A549 (cell line): ENCODE data around the gene JAKMIP1. TPM values are rescaled to one million over a fixed set of nuclear protein-coding genes. Genes with fewer than 3 reads are reported as not detected.

Experiments used
- ATAC-seq, 2 experiments: fragments of 200-7000 bp in 1 of 2; fragments of >200 bp in 1 of 2; cut with Nextera tagmentation in 1 of 2; cut with Tn5 transposase in 1 of 2; 3 replicates each; pipeline versions ENCODE4 v1.8.0 to v1.9.1; 2018 to 2020; ENCODE audit warnings: mild to moderate bottlenecking in 1 of 2, moderate library complexity in 1 of 2
- CTCF ChIA-PET: fragments of 300-600 bp; sonication (Branson Sonifier 250); formaldehyde crosslinking; extraction: SDS; loops from one replicate; lab custom pipeline; 2021; ENCODE audit warnings: antibody characterized with exemption, inconsistent platforms; lab: Yijun Ruan, JAX
- POLR2A ChIA-PET: fragments of 350-600 bp; formaldehyde crosslinking; extraction: SDS; loops from one replicate; lab custom pipeline; 2021; ENCODE audit warnings: antibody characterized with exemption, inconsistent platforms; lab: Yijun Ruan, JAX
- DNase-seq, 2 experiments: peaks; one replicate each; pipeline versions ENCODE4 v3.0.0 to v3.0.0-alpha.2; 2011 to 2016; ENCODE audit warnings: low read depth in 1 of 2, low spot score in 1 of 2
- FAIRE-seq: peaks from 2 replicates; lab custom pipeline; 2011; peaks lifted over from hg19 to GRCh38; lab: Jason Lieb, UNC
- H3K27ac ChIP-seq, 2 experiments: fragments of >200 bp; sonication (Bioruptor Twin); formaldehyde crosslinking; 3 replicates each; pipeline ENCODE4 v1.5.1; 2016 to 2017
- H3K4me1 ChIP-seq: fragments of >200 bp; sonication (Bioruptor Twin); formaldehyde crosslinking; 3 replicates; pipeline ENCODE4 v1.6.1; 2016
- H3K4me2 ChIP-seq: fragments of >200 bp; sonication (Bioruptor Twin); formaldehyde crosslinking; 3 replicates; pipeline ENCODE4 v1.6.1; 2016
- H3K4me3 ChIP-seq: fragments of >200 bp; sonication (Bioruptor Twin); formaldehyde crosslinking; 3 replicates; pipeline ENCODE4 v1.5.1; 2016
- H3K9me3 ChIP-seq: fragments of >200 bp; sonication (Bioruptor Twin); formaldehyde crosslinking; 3 replicates; pipeline ENCODE4 v1.6.1; 2016
- BCL3 ChIP-seq: fragments of >200 bp; sonication (Bioruptor Twin); formaldehyde crosslinking; IDR thresholded peaks from 3 replicates; pipeline ENCODE4 v1.6.1; 2016
- CBX2 ChIP-seq: fragments of 200-600 bp; sonication (generic); IDR thresholded peaks from 2 replicates; pipeline ENCODE4 v1.6.1; 2016; ENCODE audit warnings: low read depth, mild to moderate bottlenecking, borderline replicate concordance
- CTCF ChIP-seq: fragments of >200 bp; sonication (Bioruptor Twin); formaldehyde crosslinking; IDR thresholded peaks from 3 replicates; pipeline ENCODE4 v1.5.1; 2016
- EHF ChIP-seq: fragments of 250-450 bp; sonication (Bioruptor Pico); IDR thresholded peaks from 2 replicates; pipeline ENCODE4 v1.5.0; 2020; ENCODE audit warnings: mild to moderate bottlenecking
- EP300 ChIP-seq, 2 experiments: fragments of >200 bp; sonication (Bioruptor Twin); formaldehyde crosslinking; IDR thresholded peaks; 2 replicates in 1 of 2; 3 replicates in 1 of 2; pipeline ENCODE4 v1.6.1; 2016 to 2017
- FOSL2 ChIP-seq, 2 experiments: fragments of 450-650 bp in 1 of 2; fragments of >200 bp in 1 of 2; sonication (Bioruptor Twin) in 1 of 2; formaldehyde crosslinking; IDR thresholded peaks; 2 replicates each; pipeline versions ENCODE4 v1.5.0 to v1.6.1; 2016 to 2020; ENCODE audit warnings: mild to moderate bottlenecking in 1 of 2, moderate library complexity in 1 of 2
- FOXS1 ChIP-seq: fragments of 250-450 bp; sonication (Bioruptor Pico); IDR thresholded peaks from 2 replicates; pipeline ENCODE4 v1.5.0; 2020; ENCODE audit warnings: mild to moderate bottlenecking, moderate library complexity
- HES2 ChIP-seq: fragments of >200 bp; sonication (Bioruptor Twin); formaldehyde crosslinking; IDR thresholded peaks from 2 replicates; pipeline ENCODE4 v1.6.1; 2016
- HMGXB4 ChIP-seq: fragments of 250-450 bp; sonication (Bioruptor Pico); IDR thresholded peaks from 2 replicates; pipeline ENCODE4 v1.5.0; 2021; ENCODE audit warnings: mild to moderate bottlenecking, moderate library complexity, borderline replicate concordance
- KDM1A ChIP-seq: fragments of 200-600 bp; sonication (generic); IDR thresholded peaks from 2 replicates; pipeline ENCODE4 v1.6.1; 2016; ENCODE audit warnings: low read depth, mild to moderate bottlenecking
- MAFK ChIP-seq: fragments of 450-650 bp; IDR thresholded peaks from 2 replicates; pipeline ENCODE4 v1.6.1; 2014; ENCODE audit not compliant: partially characterized antibody
- MYC ChIP-seq: IDR thresholded peaks from 2 replicates; pipeline ENCODE4 v1.6.1; 2012; ENCODE audit warnings: mild to moderate bottlenecking, inconsistent platforms, low read length, improper control_type of control experiment, borderline replicate concordance
- RAD21 ChIP-seq, 2 experiments: fragments of >200 bp in 1 of 2; sonication (Bioruptor Twin) in 1 of 2; formaldehyde crosslinking in 1 of 2; IDR thresholded peaks in 1 of 2; conservative IDR thresholded peaks in 1 of 2; 2 replicates in 1 of 2; 3 replicates in 1 of 2; pipeline ENCODE4 v1.6.1; 2012 to 2018; ENCODE audit warnings: inconsistent platforms in 1 of 2
- SMC3 ChIP-seq: fragments of >200 bp; sonication (Bioruptor Twin); formaldehyde crosslinking; IDR thresholded peaks from 3 replicates; pipeline ENCODE4 v1.6.1; 2018; ENCODE audit warnings: inconsistent platforms
- TP53 ChIP-seq: fragments of 250-450 bp; sonication (Bioruptor Pico); IDR thresholded peaks from 2 replicates; pipeline ENCODE4 v1.5.0; 2021; ENCODE audit warnings: mild to moderate bottlenecking, moderate library complexity
- ZFP36 ChIP-seq: fragments of 450-650 bp; IDR thresholded peaks from 2 replicates; pipeline ENCODE4 v1.6.1; 2014; ENCODE audit warnings: borderline replicate concordance; ENCODE audit not compliant: partially characterized antibody
- WGBS: methylation state at CpG from one replicate; pipeline ENCODE4 v1.1.6; 2017; ENCODE audit errors: missing lambda C conversion rate; 5-methylcytosine and 5-hydroxymethylcytosine counted together
- polyA plus RNA-seq, 4 experiments: library from polyadenylated mRNA; depleted of rRNA in 3 of 4; stranded (reverse); fragments of >200 nt; fragmentation: RNase III in 1 of 4; extraction: RNeasy Plus Mini Kit Qiagen cat#74134 plus additional on column Dnase treatment in 1 of 4; gene quantifications; 2 replicates in 3 of 4; 3 replicates in 1 of 4; pipeline ENCODE4 v1.2.3, GENCODE V29; 2011 to 2017
- TF ChIP-seq, protein P1 (sequence below): fragments of 250-450 bp; sonication (Bioruptor Pico); IDR thresholded peaks from 2 replicates; pipeline ENCODE4 v1.5.0; 2020; ENCODE audit warnings: low read depth, mild to moderate bottlenecking, moderate library complexity
- TF ChIP-seq, protein P2 (sequence below): fragments of 450-650 bp; IDR thresholded peaks from 2 replicates; pipeline ENCODE4 v1.6.1; 2014; ENCODE audit warnings: antibody characterized with exemption

Gene JAKMIP1
- polyA plus RNA-seq, 2 of the 4 experiments (the other 2 are of a cell fraction): not detected

GRCh38 chr4:5980436-5981155 lies 219.8 kb downstream of the JAKMIP1 start:
- Histone ChIP-seq H3K27ac (no peak overlapping the region), H3K4me1 (no peaks in the 10 kb centered on the region), H3K4me2 (no peak overlapping the region), H3K4me3 (no peak overlapping the region)
- CTCF ChIA-PET: interaction anchor here (0.6 to 2.2 kb wide), 9 partner anchors 15 to 987 kb away, joined by 3 to 5 read pairs (median 4); no protein-coding TSS in a partner anchor
- DNase-seq (peak in 1 of 2 experiments; percentile 14), ATAC-seq (peak in 1 of 2 experiments; percentile 37; a peak in 1 of 6 replicates), FAIRE-seq (no peak)
- POLR2A ChIA-PET: no interaction called here
- TF ChIP-seq RAD21 (conservative IDR thresholded peaks at IDR 0.05 in 1 of 2, IDR thresholded peaks at IDR 0.05 in 1 of 2) (peak in 1 of 2 experiments; percentile 19; a peak in 1 of 5 replicates), HMGXB4 (CRISPR knock-in tag) (no peak)
- TF ChIP-seq, all 56 proteins: peak for 1
- H3K9me3 ChIP-seq: peaks cover 11% of the 10 kb centered on the region
- WGBS: 66% methylated on average over 3 of the region's 3 CpGs

GRCh38 chr4:5979981-5980380 lies 220.4 kb downstream of the JAKMIP1 start:
- DNase-seq (peak; percentile 33 to 37), FAIRE-seq (no peak), ATAC-seq (peak; percentile 85 to 91; a peak in 4 of 6 replicates)
- ChIA-PET POLR2A (no interaction called here), CTCF (interaction anchor here (0.6 to 4.5 kb wide), 11 partner anchors 14 to 986 kb away, joined by 3 to 20 read pairs (median 4); no protein-coding TSS in a partner anchor)
- Histone ChIP-seq H3K27ac (no peak overlapping the region), H3K4me2 (no peak overlapping the region), H3K4me3 (no peak overlapping the region), H3K4me1 (no peaks in the 10 kb centered on the region), H3K9me3 (peaks cover 9% of the 10 kb centered on the region)
- TF ChIP-seq MYC (no peak), SMC3 (0 out of 3 replicates have a peak, but pooled peaks have one; percentile 15), TP53 (no peak), CBX2 (no peak), FOSL2 (IDR thresholded peaks at IDR 0.05) (no peak), FOSL2 (CRISPR knock-in tag; IDR thresholded peaks at IDR 0.05) (no peak), HES2 (no peak), MAFK (no peak), ZFP36 (no peak), EHF (CRISPR knock-in tag) (no peak), RAD21 (conservative IDR thresholded peaks at IDR 0.05 in 1 of 2, IDR thresholded peaks at IDR 0.05 in 1 of 2) (peak; percentile 51 to 69; a peak in 4 of 5 replicates), FOXS1 (CRISPR knock-in tag) (no peak), KDM1A (no peak), BCL3 (no peak), EP300 (IDR thresholded peaks at IDR 0.05) (no peak), CTCF (peak; percentile 23; the same call in 2 of the 3 replicates)
- TF ChIP-seq, protein P1, sequence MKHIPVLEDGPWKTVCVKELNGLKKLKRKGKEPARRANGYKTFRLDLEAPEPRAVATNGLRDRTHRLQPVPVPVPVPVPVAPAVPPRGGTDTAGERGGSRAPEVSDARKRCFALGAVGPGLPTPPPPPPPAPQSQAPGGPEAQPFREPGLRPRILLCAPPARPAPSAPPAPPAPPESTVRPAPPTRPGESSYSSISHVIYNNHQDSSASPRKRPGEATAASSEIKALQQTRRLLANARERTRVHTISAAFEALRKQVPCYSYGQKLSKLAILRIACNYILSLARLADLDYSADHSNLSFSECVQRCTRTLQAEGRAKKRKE (CRISPR knock-in tag): no peak
- TF ChIP-seq, protein P2, sequence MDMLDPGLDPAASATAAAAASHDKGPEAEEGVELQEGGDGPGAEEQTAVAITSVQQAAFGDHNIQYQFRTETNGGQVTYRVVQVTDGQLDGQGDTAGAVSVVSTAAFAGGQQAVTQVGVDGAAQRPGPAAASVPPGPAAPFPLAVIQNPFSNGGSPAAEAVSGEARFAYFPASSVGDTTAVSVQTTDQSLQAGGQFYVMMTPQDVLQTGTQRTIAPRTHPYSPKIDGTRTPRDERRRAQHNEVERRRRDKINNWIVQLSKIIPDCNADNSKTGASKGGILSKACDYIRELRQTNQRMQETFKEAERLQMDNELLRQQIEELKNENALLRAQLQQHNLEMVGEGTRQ: no peak
- 1% methylated on average over 6 of the region's 11 CpGs for WGBS
